ENCODE data around the gene ZBTB7A.

ZBTB7A gene

DNA sequence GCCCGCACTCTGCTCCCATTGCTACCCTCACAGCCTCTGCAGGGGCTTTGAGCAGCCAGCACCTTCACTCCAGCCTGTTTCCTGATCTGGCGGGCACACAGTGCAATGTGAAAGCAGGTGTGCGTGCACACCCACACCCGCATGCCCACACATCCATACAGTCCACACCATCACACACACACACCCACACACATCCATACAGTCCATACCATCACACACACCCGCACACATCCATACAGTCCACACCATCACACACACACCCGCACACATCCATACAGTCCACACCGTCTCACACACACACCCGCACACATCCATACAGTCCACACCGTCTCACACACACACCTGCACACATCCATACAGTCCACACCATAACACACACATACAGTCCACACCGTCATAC, 31.1 kb downstream of the ZBTB7A start:
- no peak for DNase-seq (ENCODE audit: low spot score)

DNA sequence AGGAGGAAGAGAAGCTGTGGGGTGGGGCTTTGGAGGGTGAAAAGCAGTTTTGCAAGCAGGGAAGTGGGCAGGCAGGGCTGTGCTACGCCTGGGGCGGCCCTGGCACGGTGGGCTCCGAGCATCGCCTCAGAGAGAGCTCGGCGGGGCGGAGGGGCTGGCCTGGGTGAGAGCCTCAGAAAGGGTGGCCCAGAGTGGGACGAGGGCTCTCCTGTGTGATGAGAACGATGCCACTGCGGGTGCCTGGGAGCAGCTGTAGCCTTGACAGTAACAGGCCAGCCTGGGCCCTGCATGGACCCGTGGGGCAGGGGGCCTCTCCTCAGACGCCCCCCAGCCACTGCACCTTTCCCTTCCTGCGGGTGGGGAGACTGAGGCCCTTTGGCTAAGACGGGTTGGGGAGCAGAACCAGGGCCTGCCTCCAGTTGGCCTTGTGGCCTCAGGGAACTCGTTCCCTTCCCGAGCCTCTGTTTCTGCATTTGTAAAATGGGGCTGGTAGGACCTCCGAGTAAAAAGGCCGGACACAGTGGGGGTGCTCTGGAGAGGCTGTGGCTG, 31.6 kb downstream of the ZBTB7A start:
- no peak for DNase-seq (ENCODE audit: low spot score)

DNA sequence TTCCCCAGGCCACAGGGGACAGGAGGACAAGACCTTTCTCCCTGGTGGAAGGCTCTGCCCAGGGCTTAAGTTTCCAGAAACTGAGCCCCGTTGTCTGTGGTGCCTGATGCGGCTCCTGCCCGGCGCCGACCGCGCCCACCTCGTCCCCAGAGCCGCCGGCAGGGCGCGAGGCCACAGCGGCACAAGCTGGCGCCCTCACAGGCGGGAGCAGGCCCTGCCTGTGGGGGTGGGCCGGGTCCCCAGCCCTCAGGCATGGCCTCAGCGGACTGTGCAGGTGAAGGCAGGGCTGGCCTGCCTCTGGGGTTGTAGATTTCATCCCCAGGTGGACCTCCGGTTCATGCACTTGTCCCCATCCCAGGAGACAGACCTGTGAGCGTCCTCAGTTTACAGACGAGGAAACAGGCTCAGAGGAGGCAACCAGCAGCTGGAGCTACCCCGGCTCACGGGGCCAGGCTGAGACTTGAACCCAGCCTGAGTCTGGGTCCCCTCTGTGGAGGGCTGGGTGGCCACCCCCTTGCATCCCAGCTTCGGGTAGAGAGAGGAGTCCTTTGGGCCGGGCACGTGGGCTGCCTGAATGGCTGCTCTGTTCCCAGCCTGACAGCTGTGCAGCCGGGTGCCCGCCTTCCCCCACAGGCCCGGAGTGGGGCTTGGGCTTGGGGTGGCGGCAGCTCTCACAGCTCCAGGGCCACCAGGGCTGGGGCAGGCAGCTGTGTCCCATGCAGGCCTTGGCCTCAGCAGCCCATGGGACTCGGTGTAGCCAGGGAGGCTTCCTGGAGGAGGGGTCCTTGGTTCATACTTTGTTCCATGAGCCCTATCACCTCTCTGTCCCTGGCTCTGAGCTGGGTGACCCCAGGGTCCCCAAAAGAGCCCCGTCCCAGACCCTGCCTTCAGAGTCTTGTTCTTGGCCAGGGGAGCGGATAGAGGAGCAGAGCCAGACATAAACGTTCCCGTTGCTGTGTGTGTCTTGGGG, 32.4 kb downstream of the ZBTB7A start:
- DNase-seq (ENCODE audit: low spot score) = no peak

DNA sequence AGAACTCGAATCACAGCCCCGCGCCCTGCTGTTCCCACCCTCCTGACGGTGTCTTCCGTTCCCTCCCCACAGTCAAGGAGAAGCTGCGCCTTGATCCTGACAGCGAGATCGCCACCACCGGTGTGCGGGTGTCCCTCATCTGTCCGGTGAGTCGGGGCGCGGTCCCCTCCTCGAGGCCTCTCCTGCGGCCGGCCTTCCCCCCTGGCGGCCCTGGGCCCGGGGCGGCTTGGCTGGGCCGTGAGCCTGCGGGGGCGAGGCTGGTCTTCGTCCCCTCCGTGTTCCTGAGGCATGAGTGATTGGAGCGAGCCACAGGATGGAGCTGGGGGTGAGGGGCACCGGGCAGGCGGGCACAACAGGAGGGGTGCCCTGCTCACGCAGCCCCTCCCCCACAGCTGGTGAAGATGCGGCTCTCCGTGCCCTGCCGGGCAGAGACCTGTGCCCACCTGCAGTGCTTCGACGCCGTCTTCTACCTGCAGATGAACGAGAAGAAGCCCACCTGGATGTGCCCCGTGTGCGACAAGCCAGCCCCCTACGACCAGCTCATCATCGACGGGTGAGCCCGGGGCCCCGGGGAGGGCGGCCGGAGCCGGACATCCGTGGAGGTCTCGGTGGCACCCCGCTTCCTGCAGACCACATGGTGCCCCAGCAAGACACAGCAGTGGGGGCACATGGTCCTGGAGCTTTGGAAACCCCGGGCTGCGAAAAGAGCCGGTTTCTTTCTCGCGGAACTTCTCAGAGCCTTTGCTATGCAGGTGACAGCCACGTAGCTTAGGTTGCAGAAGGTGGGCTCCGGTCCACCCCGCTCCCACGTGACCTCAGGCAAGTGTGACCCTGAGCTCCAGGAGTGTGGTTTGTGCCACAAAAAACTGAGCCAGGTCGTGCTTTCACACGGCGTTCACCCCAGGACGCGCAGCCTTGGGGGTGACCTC, 33.4 kb downstream of the ZBTB7A start:
- DNase-seq (ENCODE audit: low spot score) = no peak

DNA sequence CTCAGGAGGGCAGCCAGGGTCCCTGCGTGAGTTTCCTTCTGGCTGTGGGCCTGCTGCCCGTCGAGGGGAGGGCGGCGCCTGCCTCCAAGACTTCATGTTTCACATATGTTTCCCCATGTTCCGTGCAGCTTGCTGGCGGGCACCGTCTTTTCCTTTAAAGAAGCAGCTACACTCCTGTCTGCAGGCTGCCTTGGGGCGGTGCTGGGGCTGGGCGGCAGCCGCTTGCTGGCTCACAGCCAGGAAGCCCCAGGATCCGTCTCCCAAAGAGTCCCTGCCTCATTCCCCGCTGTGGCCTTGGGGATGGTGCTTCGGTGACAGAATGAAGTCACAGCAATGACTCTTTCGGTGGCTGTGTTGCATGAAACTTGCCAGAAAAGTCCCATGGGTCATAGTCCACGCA, 34.3 kb downstream of the ZBTB7A start:
- no peak for DNase-seq (ENCODE audit: low spot score)

DNA sequence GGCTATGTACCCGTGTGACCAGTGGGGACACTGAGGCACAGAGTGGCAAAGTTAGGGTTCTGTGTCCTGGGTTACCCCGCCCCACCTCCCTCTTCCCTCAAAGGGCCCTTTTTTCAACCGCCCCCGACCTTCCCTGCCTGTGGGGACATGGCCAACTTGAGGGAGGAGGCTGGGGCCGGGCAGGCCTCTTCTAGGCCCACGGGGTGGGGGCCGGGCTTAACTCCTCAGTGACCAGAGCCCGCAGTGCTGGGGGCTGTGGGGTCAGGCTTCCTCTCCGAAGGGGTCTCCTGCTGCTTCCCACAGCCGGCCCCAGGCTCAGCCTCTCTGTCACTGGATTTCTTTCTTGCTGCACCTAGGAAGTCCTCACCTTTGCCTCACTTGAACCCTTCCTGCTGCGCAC, 35.3 kb downstream of the ZBTB7A start:
- no peak for DNase-seq (ENCODE audit: low spot score)

DNA sequence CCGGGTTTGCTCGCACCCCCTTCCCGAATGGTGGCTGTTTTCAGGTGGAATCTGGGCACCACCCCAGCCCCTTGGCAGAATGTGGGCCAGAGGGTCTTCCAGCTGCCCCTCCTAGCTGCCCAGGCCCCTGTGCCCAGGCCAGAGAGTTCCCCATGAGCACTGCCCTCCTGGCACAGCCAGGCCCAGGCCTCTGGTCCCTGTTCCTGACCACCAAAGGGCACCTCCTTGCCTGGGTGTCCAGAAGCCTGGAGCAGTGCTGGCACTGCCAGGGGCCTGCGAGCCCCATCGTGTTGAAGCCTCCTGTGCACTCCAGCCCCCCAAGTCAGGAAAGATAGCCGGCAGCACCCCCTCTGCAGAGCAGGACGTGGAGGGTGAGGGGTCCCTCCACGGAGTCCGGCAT, 35.7 kb downstream of the ZBTB7A start:
- DNase-seq (ENCODE audit: low spot score) = no peak

DNA sequence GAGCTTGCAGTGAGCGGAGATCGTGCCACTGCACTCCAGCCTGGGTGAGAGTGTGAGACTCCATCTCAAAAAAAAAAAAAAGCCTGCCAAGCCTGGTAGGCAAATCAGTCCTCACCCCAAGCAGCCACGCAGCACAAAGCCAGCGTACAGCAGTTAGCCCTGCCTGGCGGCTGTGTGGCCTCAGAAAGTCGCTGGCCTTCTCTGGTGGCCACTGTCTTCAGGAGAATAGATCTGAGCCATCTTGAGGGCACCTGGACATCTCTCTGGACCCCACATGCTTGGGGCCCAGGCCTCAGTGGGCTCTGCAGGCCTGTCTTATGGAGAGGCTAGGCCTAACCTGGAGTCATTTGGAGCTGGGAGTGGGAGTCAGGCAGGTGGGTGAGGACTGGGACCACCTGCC, 36.1 kb downstream of the ZBTB7A start:
- no peak for DNase-seq (ENCODE audit: low spot score)

DNA sequence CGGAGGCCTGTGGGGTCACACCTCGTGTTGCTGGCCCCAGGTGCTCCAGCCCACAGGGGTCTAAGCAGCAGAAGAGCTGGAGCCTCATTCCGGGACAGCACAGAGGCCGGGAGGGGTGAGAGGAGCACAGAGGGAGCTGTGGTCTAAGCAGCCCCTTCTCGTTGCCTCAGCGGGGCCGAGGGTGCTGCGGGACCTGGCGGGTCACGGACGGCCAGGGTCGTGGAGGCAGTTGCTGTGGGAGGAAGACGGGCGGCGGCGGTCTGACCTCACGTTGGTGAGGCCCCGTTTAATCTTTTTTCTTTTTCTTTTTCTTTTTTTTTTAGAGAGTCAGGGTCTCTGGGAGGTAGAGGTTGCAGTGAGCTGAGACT, 37.5 kb downstream of the ZBTB7A start:
- DNase-seq (ENCODE audit: low spot score) = no peak

DNA sequence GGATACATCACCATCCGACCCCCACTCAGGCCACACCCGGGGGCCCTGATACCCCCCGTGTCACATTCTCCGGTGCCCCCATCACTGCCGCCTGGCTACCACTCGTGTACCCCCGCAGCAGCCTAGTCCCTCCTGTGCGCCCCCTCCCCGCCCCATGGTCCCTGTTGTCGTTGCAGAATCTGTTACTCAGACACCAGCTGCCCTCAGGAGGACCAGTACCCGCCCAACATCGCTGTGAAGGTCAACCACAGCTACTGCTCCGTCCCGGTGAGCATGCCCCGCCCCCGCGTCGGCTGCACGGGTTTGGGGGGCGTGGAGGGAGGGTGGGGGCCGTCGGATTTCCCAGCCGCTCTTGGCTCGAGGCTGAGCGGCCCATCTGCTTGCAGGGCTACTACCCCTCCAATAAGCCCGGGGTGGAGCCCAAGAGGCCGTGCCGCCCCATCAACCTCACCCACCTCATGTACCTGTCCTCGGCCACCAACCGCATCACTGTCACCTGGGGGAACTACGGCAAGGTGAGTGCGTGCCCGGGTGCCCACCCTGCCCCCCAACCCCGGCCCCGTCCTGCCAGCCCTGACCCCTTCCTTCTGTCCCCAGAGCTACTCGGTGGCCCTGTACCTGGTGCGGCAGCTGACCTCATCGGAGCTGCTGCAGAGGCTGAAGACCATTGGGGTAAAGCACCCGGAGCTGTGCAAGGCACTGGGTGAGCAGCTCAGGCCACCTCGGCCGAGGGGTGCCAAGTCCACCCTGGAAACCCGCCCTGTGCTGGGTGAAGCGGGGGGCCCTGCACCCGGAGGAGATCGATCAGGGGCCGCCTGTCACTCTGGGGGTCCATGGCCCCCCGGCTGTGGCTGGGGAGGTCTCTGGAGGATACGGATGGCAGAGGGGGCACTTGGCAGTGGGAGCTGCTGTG, 38.1 kb downstream of the ZBTB7A start:
- DNase-seq (ENCODE audit: low spot score) = no peak

DNA sequence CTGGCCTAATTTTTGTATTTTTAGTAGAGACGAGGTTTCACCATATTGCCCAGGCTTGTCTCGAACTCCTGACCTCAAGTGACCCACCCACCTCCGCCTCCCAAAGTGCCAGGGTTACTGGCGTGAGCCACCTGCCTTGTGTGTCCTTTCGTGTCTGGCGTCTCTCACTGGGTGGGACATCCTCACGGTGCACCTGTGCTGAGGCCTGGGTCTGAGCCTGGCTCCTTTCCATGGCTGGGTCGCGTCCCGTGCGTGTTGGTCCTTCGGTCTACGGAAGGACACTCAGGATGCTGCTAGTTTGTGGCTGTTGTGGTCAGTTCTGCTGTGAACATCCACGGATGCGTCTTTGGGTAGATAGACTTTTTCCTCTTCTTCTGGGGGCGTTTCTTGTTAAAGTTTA, 39.6 kb downstream of the ZBTB7A start:
- no peak for DNase-seq (ENCODE audit: low spot score)

DNA sequence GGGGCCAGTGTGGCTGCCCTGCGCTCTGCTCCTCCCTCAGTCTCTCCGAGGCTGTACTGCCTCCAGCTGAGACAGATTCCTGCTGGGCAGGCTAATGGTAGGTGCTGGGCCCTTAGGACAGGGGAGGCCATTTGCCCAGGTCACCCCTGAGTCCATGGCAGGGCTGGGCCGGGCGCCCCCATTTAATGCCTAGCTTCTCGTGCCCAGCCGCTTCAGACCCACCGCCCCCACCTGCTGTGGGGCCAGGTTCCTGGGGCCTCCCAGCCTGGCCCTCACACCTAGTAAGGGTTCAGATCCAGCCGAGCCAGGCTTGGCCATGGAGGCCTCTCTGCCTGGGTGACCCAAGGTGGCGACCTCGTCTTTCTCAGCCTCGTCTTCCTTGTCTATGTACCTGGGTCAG, 41.4 kb downstream of the ZBTB7A start:
- no peak for DNase-seq (ENCODE audit: low spot score)

DNA sequence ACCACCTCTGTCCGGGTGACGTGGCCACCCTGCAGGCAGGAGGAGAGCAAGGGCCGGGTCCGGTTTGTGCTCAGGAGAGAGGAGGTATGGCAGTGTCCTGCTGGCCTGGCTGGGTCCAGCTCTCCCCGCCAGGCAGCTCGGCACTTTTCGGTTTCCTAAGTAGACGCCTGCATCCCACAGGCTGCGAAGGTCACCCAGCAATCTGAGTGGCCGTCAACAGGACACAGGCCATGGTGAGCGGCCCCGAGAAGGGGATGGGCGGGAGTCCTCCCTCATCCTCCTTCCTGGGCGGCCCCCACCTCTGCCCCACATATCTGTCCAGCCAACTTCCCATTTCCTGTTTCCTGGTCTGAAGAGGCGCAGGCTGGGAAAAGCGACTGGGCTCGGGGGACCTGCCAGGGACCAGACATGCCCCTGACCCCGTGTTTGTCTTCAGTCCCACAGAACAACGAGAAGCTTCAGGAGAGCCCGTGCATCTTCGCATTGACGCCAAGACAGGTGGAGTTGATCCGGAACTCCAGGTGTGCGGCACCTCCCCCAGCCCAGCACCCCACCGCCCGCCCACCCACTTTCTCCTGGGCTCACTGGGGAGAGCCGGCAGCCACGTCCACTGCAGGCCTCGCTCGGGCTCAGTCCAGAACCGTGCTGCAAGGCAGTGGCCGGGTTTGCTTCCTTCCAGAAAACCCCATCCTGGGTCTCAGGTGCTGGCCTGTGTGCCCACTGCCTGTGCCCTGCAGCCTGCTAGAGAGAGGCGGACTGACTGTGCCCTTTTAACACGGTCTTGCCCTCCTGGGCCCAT, 42.9 kb downstream of the ZBTB7A start:
- no peak for DNase-seq (ENCODE audit: low spot score)

DNA sequence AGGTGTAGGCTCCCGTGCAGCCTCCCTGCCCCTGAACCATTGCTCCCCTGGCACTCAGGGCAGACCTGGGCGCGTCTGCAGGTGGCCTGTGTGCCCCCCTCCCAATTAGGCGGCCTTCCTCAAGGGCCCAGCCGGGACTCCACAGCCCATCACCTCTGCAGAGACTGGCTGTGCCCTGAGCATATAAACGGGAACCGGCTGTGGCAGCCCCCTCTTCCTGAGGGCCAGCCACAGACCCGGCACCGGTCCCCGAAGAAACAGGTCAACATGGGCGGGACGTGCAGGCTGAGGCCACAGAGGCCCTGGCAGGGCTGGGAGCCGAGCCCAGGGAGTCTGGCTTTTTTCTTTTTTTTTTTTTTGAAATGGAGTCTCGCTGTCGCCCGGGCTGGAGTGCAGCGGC, 47.1 kb downstream of the ZBTB7A start:
- no peak for DNase-seq (ENCODE audit: low spot score)

DNA sequence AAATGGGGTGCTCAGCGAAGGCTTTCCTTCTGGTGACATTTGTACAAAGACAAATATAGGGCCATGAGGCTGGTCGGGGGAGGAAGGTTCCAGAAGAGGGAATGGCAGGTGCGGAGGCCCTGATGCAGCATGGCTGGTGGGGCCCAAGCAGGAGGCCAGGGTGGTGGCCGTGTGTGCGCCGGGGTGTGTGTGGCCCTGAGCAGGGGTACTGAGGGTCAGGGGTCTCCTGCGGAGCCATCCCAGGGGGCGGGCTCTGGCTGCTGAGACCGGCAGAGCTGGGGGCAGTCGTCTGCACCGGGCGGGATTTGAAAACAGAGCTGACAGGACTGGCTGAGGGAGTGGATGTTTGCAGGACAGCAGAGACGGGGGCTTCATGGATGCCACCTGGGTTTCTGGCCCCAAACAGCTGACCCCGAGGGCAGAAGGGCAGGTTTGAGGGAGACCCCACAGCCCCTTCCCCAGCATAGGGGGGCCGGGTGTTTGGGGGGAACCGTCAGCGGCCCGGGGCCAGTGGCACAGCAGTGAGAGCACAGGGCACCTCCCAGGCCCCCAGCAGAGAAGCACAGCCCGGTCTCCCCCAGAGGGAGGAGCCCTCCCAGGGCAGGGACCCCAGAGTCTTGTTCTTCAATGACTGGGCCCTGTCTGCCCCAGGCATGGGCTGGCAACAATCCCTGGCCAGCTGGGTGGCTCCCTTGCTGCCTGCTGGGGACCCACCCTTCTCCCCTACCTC, 47.8 kb downstream of the ZBTB7A start:
- DNase-seq (ENCODE audit: low spot score) = no peak

DNA sequence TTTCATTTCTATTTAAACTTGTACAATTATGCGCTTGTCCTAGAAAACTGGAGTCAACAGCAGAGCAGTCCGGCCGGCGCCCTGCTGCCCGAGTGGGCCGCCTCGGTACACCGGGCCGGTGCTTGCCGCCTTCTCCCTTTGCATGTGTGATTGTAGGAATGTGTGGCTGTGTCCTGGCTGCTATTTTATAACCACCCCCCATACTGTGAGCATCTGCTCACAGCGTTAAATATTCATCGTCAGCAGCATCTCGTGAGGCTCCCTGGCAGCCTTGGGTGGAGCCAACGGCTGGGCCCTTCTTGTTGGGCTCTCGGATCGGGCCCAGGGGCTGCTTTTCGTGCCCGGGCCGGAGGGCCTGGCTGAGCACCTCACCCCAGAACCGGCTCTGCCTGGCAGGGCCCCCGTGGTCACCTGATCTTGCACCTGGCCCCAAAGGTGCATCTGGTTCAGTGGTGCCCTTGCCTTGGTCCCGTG, 48.5 kb downstream of the ZBTB7A start:
- DNase-seq (ENCODE audit: low spot score) = no peak

DNA sequence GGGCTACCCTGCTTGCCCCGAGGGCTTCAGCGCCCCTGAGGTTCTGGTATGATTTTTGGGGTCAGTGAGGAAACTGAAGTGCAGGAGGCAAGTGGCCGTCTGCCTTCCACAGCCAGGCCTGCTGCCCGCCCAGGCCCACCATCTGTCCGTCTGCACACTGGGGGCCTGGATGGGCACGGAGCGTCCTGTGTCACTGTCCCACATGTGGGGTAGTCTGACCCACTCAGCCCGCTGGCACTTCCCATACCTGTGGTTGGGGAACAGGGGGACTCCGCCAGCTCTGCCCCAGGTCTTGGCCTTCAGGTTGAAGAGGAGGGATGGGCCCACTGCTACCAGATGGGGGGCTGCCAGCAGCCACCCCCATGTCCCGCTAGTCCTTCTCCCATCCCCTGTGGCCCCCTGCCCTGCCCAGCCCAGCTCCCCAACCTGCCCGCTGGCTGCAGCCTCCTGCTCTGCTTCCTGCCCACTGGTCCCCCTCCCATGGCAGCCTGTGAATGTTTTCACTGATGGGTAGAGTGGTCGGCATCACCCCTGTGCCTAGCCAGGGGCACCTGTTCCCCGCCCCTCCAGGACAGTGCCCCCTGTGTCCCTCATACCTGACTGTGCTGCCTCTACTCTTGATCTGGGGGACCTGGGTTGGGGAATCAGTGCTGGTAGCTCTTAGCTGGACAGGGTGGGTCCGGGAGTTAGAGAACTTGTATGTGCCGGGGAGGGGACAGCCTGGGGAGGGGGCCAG, 49.6 kb downstream of the ZBTB7A start:
- DNase-seq (ENCODE audit: low spot score) = no peak

DNA sequence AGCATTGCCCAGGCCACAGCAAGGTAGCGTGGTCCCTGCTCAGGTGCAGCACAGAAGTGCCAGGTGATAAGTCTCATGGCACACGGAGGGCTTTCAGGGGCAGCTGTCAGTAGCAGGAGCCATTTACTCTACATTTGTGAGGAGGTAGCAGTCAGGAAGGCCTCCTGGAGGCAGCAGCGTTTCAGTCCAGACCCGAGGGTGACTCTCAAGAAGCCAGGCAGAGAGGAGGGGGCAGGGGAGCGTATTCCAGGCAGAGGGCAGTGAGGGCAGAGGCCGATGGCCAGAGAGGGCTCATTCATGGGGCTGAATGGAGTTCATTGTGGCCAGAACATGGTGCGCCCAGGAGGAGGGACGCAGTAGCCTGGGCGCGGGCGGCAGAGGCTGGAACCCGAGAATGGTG, 50.2 kb downstream of the ZBTB7A start:
- DNase-seq (ENCODE audit: low spot score) = no peak

DNA sequence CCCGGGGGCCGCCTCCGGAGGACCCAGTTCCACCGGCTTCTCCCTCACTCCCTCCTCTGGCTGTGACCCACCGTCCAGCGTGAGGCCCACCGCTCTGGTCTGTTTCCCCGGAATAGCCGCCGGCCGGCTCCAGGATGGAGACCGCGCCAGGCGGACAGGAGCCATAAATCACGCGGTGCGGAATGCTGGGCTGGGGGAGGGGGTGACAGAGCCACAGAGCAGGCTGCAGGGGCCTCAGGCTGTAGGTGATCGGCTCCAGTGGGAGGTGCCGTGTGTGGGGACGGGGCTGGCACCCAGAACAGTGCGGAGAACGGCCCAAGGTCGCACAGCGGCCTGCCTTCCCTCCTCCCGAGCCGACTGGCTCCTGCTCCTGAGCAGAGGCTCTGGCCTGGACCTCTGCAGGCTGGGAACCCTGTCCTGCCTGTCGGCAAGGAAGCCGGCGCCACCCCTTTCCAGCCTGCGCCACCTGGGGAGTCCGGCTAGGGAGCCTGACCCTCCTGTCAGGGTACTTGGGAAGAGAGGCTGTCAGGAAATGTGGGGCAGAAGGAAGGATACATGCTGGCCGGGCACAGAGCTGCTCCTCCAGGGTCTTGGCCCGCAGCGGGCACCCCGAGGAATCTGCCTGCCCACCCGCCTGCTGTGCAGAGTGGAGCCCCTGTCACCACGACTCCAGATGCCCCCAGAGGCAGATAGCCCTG, 50.8 kb downstream of the ZBTB7A start:
- DNase-seq (ENCODE audit: low spot score) = no peak
